Mesenchymal stem cell (in vitro differentiated cells and primary cell): ENCODE data around the gene AK4.

ENCODE experiments used
- DNase-seq: peaks from one replicate; pipeline ENCODE4 v3.0.0-alpha.2; 2013
- H2AFZ ChIP-seq: one replicate; pipeline ENCODE4 v1.6.1; 2013; ENCODE audit warnings: low read depth, mild to moderate bottlenecking, control low read depth, inconsistent platforms, low read length, moderate library complexity
- H2AK5ac ChIP-seq: 2 replicates; pipeline ENCODE4 v1.6.1; 2013; ENCODE audit warnings: low read length, moderate library complexity, mild to moderate bottlenecking, inconsistent platforms; ENCODE audit not compliant: severe bottlenecking
- H2BK120ac ChIP-seq: one replicate; pipeline ENCODE4 v1.6.1; 2013; ENCODE audit warnings: low read depth, mild to moderate bottlenecking, inconsistent platforms, low read length, moderate library complexity
- H2BK12ac ChIP-seq, 2 experiments: one replicate each; pipeline ENCODE4 v1.6.1; 2013; ENCODE audit warnings: inconsistent platforms in 2 of 2, low read length in 2 of 2, mild to moderate bottlenecking in 2 of 2, moderate library complexity in 2 of 2, control low read depth in 1 of 2
- H2BK15ac ChIP-seq: one replicate; pipeline ENCODE4 v1.6.1; 2013; ENCODE audit warnings: mild to moderate bottlenecking, low read depth, inconsistent platforms; ENCODE audit not compliant: poor library complexity, severe bottlenecking
- H2BK5ac ChIP-seq: 2 replicates; pipeline ENCODE4 v1.6.1; 2013; ENCODE audit warnings: low read depth, mild to moderate bottlenecking, low read length, control low read depth, inconsistent platforms; ENCODE audit not compliant: poor library complexity, severe bottlenecking
- H3K14ac ChIP-seq, 2 experiments: one replicate each; pipeline ENCODE4 v1.6.1; 2013; ENCODE audit warnings: inconsistent platforms in 2 of 2, low read length in 2 of 2, control low read depth in 1 of 2, mild to moderate bottlenecking in 1 of 2, moderate library complexity in 1 of 2
- H3K18ac ChIP-seq, 2 experiments: one replicate each; pipeline ENCODE4 v1.6.1; 2013; ENCODE audit warnings: inconsistent platforms in 2 of 2, low read length in 2 of 2, control low read depth in 1 of 2, low read depth in 1 of 2, mild to moderate bottlenecking in 1 of 2
- H3K23ac ChIP-seq, 2 experiments: one replicate each; pipeline ENCODE4 v1.6.1; 2013; ENCODE audit warnings: inconsistent platforms in 2 of 2, low read length in 2 of 2, mild to moderate bottlenecking in 2 of 2, moderate library complexity in 2 of 2, control low read depth in 1 of 2
- H3K27ac ChIP-seq: 2 replicates; pipeline ENCODE4 v1.5.1; 2013; ENCODE audit warnings: mild to moderate bottlenecking, moderate library complexity, low read length, control low read depth, inconsistent platforms; ENCODE audit not compliant: poor library complexity, severe bottlenecking
- H3K27me3 ChIP-seq, 2 experiments: 2 replicates each; pipeline versions ENCODE4 v1.6.1 to v1.7.0; 2013; ENCODE audit warnings: low read length in 2 of 2, mild to moderate bottlenecking in 2 of 2, moderate library complexity in 2 of 2, control low read depth in 1 of 2, inconsistent platforms in 1 of 2; ENCODE audit not compliant: control insufficient read depth in 1 of 2, insufficient read depth in 1 of 2
- H3K36me3 ChIP-seq, 2 experiments: 2 replicates each; pipeline versions ENCODE4 v1.6.1 to v1.7.0; 2013; ENCODE audit warnings: low read length in 2 of 2, control low read depth in 1 of 2, inconsistent platforms in 1 of 2, low read depth in 1 of 2, mild to moderate bottlenecking in 1 of 2; ENCODE audit not compliant: insufficient read depth in 2 of 2, control insufficient read depth in 1 of 2
- H3K4ac ChIP-seq, 2 experiments: one replicate each; pipeline ENCODE4 v1.6.1; 2013; ENCODE audit warnings: inconsistent platforms in 2 of 2, low read length in 2 of 2, mild to moderate bottlenecking in 2 of 2, moderate library complexity in 2 of 2, control low read depth in 1 of 2, low read depth in 1 of 2
- H3K4me1 ChIP-seq: 2 replicates; pipeline ENCODE4 v1.6.1; 2013; ENCODE audit warnings: low read depth, low read length, control low read depth; ENCODE audit not compliant: control insufficient read depth, insufficient read depth
- H3K4me2 ChIP-seq: 2 replicates; pipeline ENCODE4 v1.6.1; 2013; ENCODE audit warnings: low read length, mild to moderate bottlenecking, inconsistent platforms; ENCODE audit not compliant: poor library complexity, severe bottlenecking
- H3K4me3 ChIP-seq, 2 experiments: 2 replicates each; pipeline versions ENCODE4 v1.5.1 to v1.7.0; 2013; ENCODE audit warnings: low read length in 2 of 2, mild to moderate bottlenecking in 2 of 2, control low read depth in 1 of 2, low read depth in 1 of 2; ENCODE audit not compliant: insufficient read depth in 1 of 2
- H3K79me1 ChIP-seq: replicated peaks from 2 replicates; pipeline ENCODE4 v1.6.1; 2013; ENCODE audit warnings: mild to moderate bottlenecking, control low read depth, low read length, inconsistent platforms; ENCODE audit not compliant: poor library complexity, severe bottlenecking
- H3K9ac ChIP-seq: 2 replicates; pipeline ENCODE4 v1.7.0; 2013; ENCODE audit warnings: mild to moderate bottlenecking, low read length, moderate library complexity
- H3K9me3 ChIP-seq: 2 replicates; pipeline ENCODE4 v1.7.0; 2013; ENCODE audit warnings: mild to moderate bottlenecking, low read length; ENCODE audit not compliant: control insufficient read depth
- H4K8ac ChIP-seq: one replicate; pipeline ENCODE4 v1.6.1; 2013; ENCODE audit warnings: inconsistent platforms, mild to moderate bottlenecking, low read length, moderate library complexity
- H4K91ac ChIP-seq: one replicate; pipeline ENCODE4 v1.6.1; 2013; ENCODE audit warnings: mild to moderate bottlenecking, low read length, inconsistent platforms
- WGBS: methylation state at CpG from one replicate; pipeline ENCODE4 v1.1.7; 2013; ENCODE audit warnings: mixed read lengths; 5-methylcytosine and 5-hydroxymethylcytosine counted together

The AK4 gene

GRCh38 chr1:65247419-65248359 is 99.7 kb downstream of the AK4 start:
- no peaks in the 10 kb centered on the region for H3K9me3 ChIP-seq
- no peaks in the 10 kb centered on the region for H3K27me3 ChIP-seq
- H3K79me1 ChIP-seq: no peaks in the 10 kb centered on the region
- H2BK12ac ChIP-seq: peak overlapping the region; percentile 71 to 80
- H2AFZ ChIP-seq: no peak overlapping the region
- H2AK5ac ChIP-seq: peak overlapping the region; percentile 63
- no peak overlapping the region for H2BK15ac ChIP-seq
- DNase-seq: peak; percentile 97
- H3K36me3 ChIP-seq: no peaks in the 10 kb centered on the region
- H3K27ac ChIP-seq: peak overlapping the region; percentile 65
- peak overlapping the region in 1 of 2 experiments; percentile 60 for H3K4ac ChIP-seq
- H3K4me1 ChIP-seq: peaks cover 2% of the 10 kb centered on the region
- H4K91ac ChIP-seq: peak overlapping the region; percentile 65
- 40% methylated on average over 4 of the region's 4 CpGs for WGBS
- no peak overlapping the region for H3K9ac ChIP-seq
- no peak overlapping the region for H3K14ac ChIP-seq
- peak overlapping the region; percentile 15 for H2BK5ac ChIP-seq
- no peak overlapping the region for H3K4me3 ChIP-seq
- peak overlapping the region; percentile 89 for H4K8ac ChIP-seq
- no peak overlapping the region for H3K23ac ChIP-seq
- H3K4me2 ChIP-seq: no peak overlapping the region
- H3K18ac ChIP-seq: peak overlapping the region; percentile 81 to 84
- peak overlapping the region; percentile 87 for H2BK120ac ChIP-seq

GRCh38 chr1:65250826-65251225 is 102.8 kb downstream of the AK4 start:
- Histone ChIP-seq H2BK5ac (no peak overlapping the region), H2AK5ac (no peak overlapping the region), H3K4ac (no peak overlapping the region), H3K18ac (no peak overlapping the region), H3K14ac (no peak overlapping the region), H2BK15ac (no peak overlapping the region), H4K8ac (no peak overlapping the region), H3K36me3 (no peaks in the 10 kb centered on the region), H3K4me2 (no peak overlapping the region), H4K91ac (no peak overlapping the region), H3K9me3 (no peaks in the 10 kb centered on the region), H3K9ac (no peak overlapping the region), H3K27me3 (no peaks in the 10 kb centered on the region), H3K4me3 (no peak overlapping the region), H3K79me1 (no peaks in the 10 kb centered on the region), H2AFZ (no peak overlapping the region), H2BK12ac (no peak overlapping the region), H3K23ac (no peak overlapping the region), H3K27ac (no peak overlapping the region), H3K4me1 (peaks cover 4% of the 10 kb centered on the region), H2BK120ac (no peak overlapping the region)
- no peak for DNase-seq
- WGBS: 95% methylated on average over 2 of the region's 2 CpGs

GRCh38 chr1:65253800-65254319 is 105.9 kb downstream of the AK4 start:
- no peak overlapping the region for H2BK120ac ChIP-seq
- 6% methylated on average over 14 of the region's 15 CpGs for WGBS
- no peak overlapping the region for H3K23ac ChIP-seq
- peak overlapping the region; percentile 87 for H3K4me2 ChIP-seq
- H3K9me3 ChIP-seq: no peaks in the 10 kb centered on the region
- peak overlapping the region; percentile 77 for H2AFZ ChIP-seq
- H3K4me3 ChIP-seq: peak overlapping the region; percentile 75 to 85
- peak overlapping the region; percentile 46 for H2BK15ac ChIP-seq
- no peak overlapping the region for H2BK12ac ChIP-seq
- H3K9ac ChIP-seq: peak overlapping the region; percentile 81
- H4K91ac ChIP-seq: no peak overlapping the region
- H3K18ac ChIP-seq: no peak overlapping the region
- DNase-seq: peak; percentile 57
- H3K27ac ChIP-seq: peak overlapping the region; percentile 30
- H3K4me1 ChIP-seq: peaks cover 3% of the 10 kb centered on the region
- no peaks in the 10 kb centered on the region for H3K79me1 ChIP-seq
- H3K14ac ChIP-seq: no peak overlapping the region
- H2BK5ac ChIP-seq: no peak overlapping the region
- H3K4ac ChIP-seq: no peak overlapping the region
- no peaks in the 10 kb centered on the region for H3K36me3 ChIP-seq
- H3K27me3 ChIP-seq: no peaks in the 10 kb centered on the region
- no peak overlapping the region for H2AK5ac ChIP-seq
- H4K8ac ChIP-seq: no peak overlapping the region

- Histone ChIP-seq H4K8ac (peak overlapping the region; percentile 63), H2AK5ac (no peak overlapping the region), H3K9ac (peak overlapping the region; percentile 81), H3K27ac (no peak overlapping the region), H2AFZ (peak overlapping the region; percentile 89), H3K79me1 (peaks cover 2% of the 10 kb centered on the region), H3K4ac (peak overlapping the region in 1 of 2 experiments; percentile 79), H2BK5ac (no peak overlapping the region), H3K9me3 (no peaks in the 10 kb centered on the region), H3K4me3 (peak overlapping the region; percentile 75 to 85), H3K14ac (no peak overlapping the region), H2BK12ac (peak overlapping the region in 1 of 2 experiments; percentile 65), H3K36me3 (no peaks in the 10 kb centered on the region), H3K4me2 (peak overlapping the region; percentile 87), H2BK15ac (peak overlapping the region; percentile 46), H3K27me3 (no peaks in the 10 kb centered on the region), H4K91ac (no peak overlapping the region), H3K23ac (no peak overlapping the region), H3K18ac (peak overlapping the region in 1 of 2 experiments; percentile 74), H2BK120ac (no peak overlapping the region), H3K4me1 (peaks cover 3% of the 10 kb centered on the region)
- WGBS: 1% methylated on average over 83 of the region's 88 CpGs
- peak; percentile 66 for DNase-seq
These were observed 106.5 kb downstream of the AK4 start for GRCh38 chr1:65254320-65255034.
